ENCODE data around the gene ATXN1.

The ATXN1 gene

GRCh38 chr6:16777794-16778193 is 16.5 kb upstream of the ATXN1 start:
- H3K36me3 ChIP-seq (ENCODE audit: low read length): no peaks in the 10 kb centered on the region
- H3K4me2 ChIP-seq (ENCODE audit: low read depth, low read length, poor library complexity, severe bottlenecking): no peak overlapping the region
- no peaks in the 10 kb centered on the region for H3K9me2 ChIP-seq (replicated peaks; ENCODE audit: insufficient read depth, low read length)
- H3K79me2 ChIP-seq (ENCODE audit: insufficient read depth, low read length): no peaks in the 10 kb centered on the region
- TF ChIP-seq CTCF (IDR thresholded peaks at IDR 0.05; ENCODE audit: insufficient read depth, low read length, poor library complexity, severe bottlenecking) (no peak), EZH2phosphoT487 (conservative IDR thresholded peaks at IDR 0.05; ENCODE audit: low read length) (no peak)
- no peak overlapping the region for H3K27ac ChIP-seq (ENCODE audit: low read depth, low read length)
- H3K9ac ChIP-seq (ENCODE audit: low read length): no peak overlapping the region
- H3F3A ChIP-seq (ENCODE audit: insufficient read depth): no peaks in the 10 kb centered on the region
- no peaks in the 10 kb centered on the region for H3K9me3 ChIP-seq (ENCODE audit: insufficient read depth, low read length)
- no peak overlapping the region for H3K4me3 ChIP-seq (ENCODE audit: insufficient read depth, low read length, poor library complexity, severe bottlenecking)
- no peak overlapping the region for H2AFZ ChIP-seq (ENCODE audit: low read depth, low read length, severe bottlenecking)
- H3K27me3 ChIP-seq (ENCODE audit: low read length): no peaks in the 10 kb centered on the region
- H4K20me1 ChIP-seq (ENCODE audit: low read depth, low read length): no peaks in the 10 kb centered on the region

GRCh38 chr6:16776394-16777017 is 15.2 kb upstream of the ATXN1 start:
- no peaks in the 10 kb centered on the region for H3K79me2 ChIP-seq (ENCODE audit: insufficient read depth, low read length)
- H3F3A ChIP-seq (ENCODE audit: insufficient read depth): no peaks in the 10 kb centered on the region
- H3K9me3 ChIP-seq (ENCODE audit: insufficient read depth, low read length): no peaks in the 10 kb centered on the region
- no peak overlapping the region for H3K4me2 ChIP-seq (ENCODE audit: low read depth, low read length, poor library complexity, severe bottlenecking)
- no peaks in the 10 kb centered on the region for H3K27me3 ChIP-seq (ENCODE audit: low read length)
- no peak overlapping the region for H2AFZ ChIP-seq (ENCODE audit: low read depth, low read length, severe bottlenecking)
- no peak overlapping the region for H3K9ac ChIP-seq (ENCODE audit: low read length)
- H3K4me3 ChIP-seq (ENCODE audit: insufficient read depth, low read length, poor library complexity, severe bottlenecking): no peak overlapping the region
- no peak for TF ChIP-seq EZH2phosphoT487 (conservative IDR thresholded peaks at IDR 0.05; ENCODE audit: low read length)
- TF ChIP-seq CTCF (IDR thresholded peaks at IDR 0.05; ENCODE audit: insufficient read depth, low read length, poor library complexity, severe bottlenecking): no peak
- no peaks in the 10 kb centered on the region for H4K20me1 ChIP-seq (ENCODE audit: low read depth, low read length)
- no peaks in the 10 kb centered on the region for H3K36me3 ChIP-seq (ENCODE audit: low read length)
- H3K9me2 ChIP-seq (replicated peaks; ENCODE audit: insufficient read depth, low read length): no peaks in the 10 kb centered on the region
- H3K27ac ChIP-seq (ENCODE audit: low read depth, low read length): no peak overlapping the region

- H3K4me2 ChIP-seq (ENCODE audit: low read depth, low read length, poor library complexity, severe bottlenecking): no peak overlapping the region
- H3K9me3 ChIP-seq (ENCODE audit: insufficient read depth, low read length): no peaks in the 10 kb centered on the region
- no peaks in the 10 kb centered on the region for H3K9me2 ChIP-seq (replicated peaks; ENCODE audit: insufficient read depth, low read length)
- no peaks in the 10 kb centered on the region for H4K20me1 ChIP-seq (ENCODE audit: low read depth, low read length)
- no peak overlapping the region for H3K27ac ChIP-seq (ENCODE audit: low read depth, low read length)
- no peaks in the 10 kb centered on the region for H3K79me2 ChIP-seq (ENCODE audit: insufficient read depth, low read length)
- no peak overlapping the region for H2AFZ ChIP-seq (ENCODE audit: low read depth, low read length, severe bottlenecking)
- H3F3A ChIP-seq (ENCODE audit: insufficient read depth): no peaks in the 10 kb centered on the region
- H3K4me3 ChIP-seq (ENCODE audit: insufficient read depth, low read length, poor library complexity, severe bottlenecking): no peak overlapping the region
- TF ChIP-seq CTCF (IDR thresholded peaks at IDR 0.05; ENCODE audit: insufficient read depth, low read length, poor library complexity, severe bottlenecking) (no peak), EZH2phosphoT487 (conservative IDR thresholded peaks at IDR 0.05; ENCODE audit: low read length) (no peak)
- H3K36me3 ChIP-seq (ENCODE audit: low read length): no peaks in the 10 kb centered on the region
- no peaks in the 10 kb centered on the region for H3K27me3 ChIP-seq (ENCODE audit: low read length)
- no peak overlapping the region for H3K9ac ChIP-seq (ENCODE audit: low read length)
Observed at GRCh38 chr6:16774437-16774836, 13.2 kb upstream of the ATXN1 start.
